Fibroblast of lung (primary cell): ENCODE data around the gene TRRAP. TPM values are rescaled to one million over a fixed set of nuclear protein-coding genes. Genes with fewer than 3 reads are reported as not detected.

Experiments used
- DNase-seq, 2 donors: peaks; one replicate each; pipeline versions ENCODE4 v3.0.0 to v3.0.0-alpha.2; 2010; ENCODE audit warnings: low read depth in 2 of 2
- H2AFZ ChIP-seq: 2 replicates; pipeline ENCODE4 v1.5.1; 2012; ENCODE audit warnings: low read length, control low read depth, inconsistent platforms
- H3K27ac ChIP-seq: 2 replicates; pipeline ENCODE4 v1.5.1; 2011; ENCODE audit warnings: low read length, control low read depth; ENCODE audit not compliant: insufficient read depth
- H3K27me3 ChIP-seq: 2 replicates; pipeline ENCODE4 v1.5.1; 2011; ENCODE audit warnings: mild to moderate bottlenecking, low read length; ENCODE audit not compliant: control insufficient read depth, insufficient read depth
- H3K36me3 ChIP-seq: 2 replicates; pipeline ENCODE4 v1.5.1; 2011; ENCODE audit warnings: low read length; ENCODE audit not compliant: control insufficient read depth, insufficient read depth
- H3K4me1 ChIP-seq: 2 replicates; pipeline ENCODE4 v1.5.1; 2011; ENCODE audit warnings: low read length; ENCODE audit not compliant: control insufficient read depth, insufficient read depth; ENCODE audit errors: extremely low read depth
- H3K4me2 ChIP-seq: 2 replicates; pipeline ENCODE4 v1.5.1; 2011; ENCODE audit warnings: low read length, control low read depth; ENCODE audit not compliant: insufficient read depth; ENCODE audit errors: extremely low read depth
- H3K4me3 ChIP-seq, 4 experiments: fragments of 200-600 bp in 1 of 4; sonication (generic) in 1 of 4; replicated peaks in 1 of 4; 2 replicates each; pipeline ENCODE4 v1.5.1; 2011 to 2016; ENCODE audit warnings: low read length in 4 of 4, low read depth in 3 of 4, mild to moderate bottlenecking in 3 of 4, control low read depth in 2 of 4, inconsistent platforms in 1 of 4, mixed read lengths in 1 of 4; ENCODE audit not compliant: insufficient read depth in 1 of 4; ENCODE audit errors: control extremely low read depth in 1 of 4
- H3K79me2 ChIP-seq: 2 replicates; pipeline ENCODE4 v1.5.1; 2012; ENCODE audit warnings: mild to moderate bottlenecking, low read length, inconsistent platforms; ENCODE audit not compliant: control insufficient read depth, insufficient read depth
- H3K9ac ChIP-seq: 2 replicates; pipeline ENCODE4 v1.5.1; 2011; ENCODE audit warnings: mild to moderate bottlenecking, low read length, control low read depth; ENCODE audit not compliant: insufficient read depth
- H3K9me3 ChIP-seq: 2 replicates; pipeline ENCODE4 v1.5.1; 2012; ENCODE audit warnings: low read depth, low read length; ENCODE audit not compliant: control insufficient read depth, insufficient read depth
- H4K20me1 ChIP-seq: 2 replicates; pipeline ENCODE4 v1.5.1; 2011; ENCODE audit warnings: low read length; ENCODE audit not compliant: control insufficient read depth, insufficient read depth; ENCODE audit errors: extremely low read depth
- CTCF ChIP-seq, 2 donors: IDR thresholded peaks in 1 of 2; conservative IDR thresholded peaks in 1 of 2; 1 replicate in 1 of 2; 2 replicates in 1 of 2; pipeline ENCODE4 v1.5.1; 2011 to 2012; ENCODE audit warnings: low read length in 2 of 2, control low read depth in 1 of 2, inconsistent platforms in 1 of 2, low read depth in 1 of 2, mild to moderate bottlenecking in 1 of 2
- EZH2 ChIP-seq: IDR thresholded peaks from 2 replicates; pipeline ENCODE4 v1.5.1; 2012; ENCODE audit warnings: low read length, control low read depth, mild to moderate bottlenecking; ENCODE audit errors: missing control alignments
- polyA plus RNA-seq, 2 donors: library from polyadenylated mRNA; depleted of rRNA in 1 of 2; stranded (reverse) in 1 of 2; unstranded in 1 of 2; fragments of >200 nt; gene quantifications; 2 replicates each; pipeline ENCODE4 v1.2.1, GENCODE V29; 2011 to 2012; ENCODE audit warnings: missing spikeins in 1 of 2
- total RNA-seq: library from RNA; depleted of rRNA; stranded (reverse); fragments of >200 nt; gene quantifications from 2 replicates; pipeline ENCODE4 v1.2.1, GENCODE V29; 2014

The TRRAP gene
- total and polyA plus RNA-seq, 2 donors (not counting 1 experiment from before 2014, with no cell fraction given), result 11.3 to 20.6 TPM

DNA sequence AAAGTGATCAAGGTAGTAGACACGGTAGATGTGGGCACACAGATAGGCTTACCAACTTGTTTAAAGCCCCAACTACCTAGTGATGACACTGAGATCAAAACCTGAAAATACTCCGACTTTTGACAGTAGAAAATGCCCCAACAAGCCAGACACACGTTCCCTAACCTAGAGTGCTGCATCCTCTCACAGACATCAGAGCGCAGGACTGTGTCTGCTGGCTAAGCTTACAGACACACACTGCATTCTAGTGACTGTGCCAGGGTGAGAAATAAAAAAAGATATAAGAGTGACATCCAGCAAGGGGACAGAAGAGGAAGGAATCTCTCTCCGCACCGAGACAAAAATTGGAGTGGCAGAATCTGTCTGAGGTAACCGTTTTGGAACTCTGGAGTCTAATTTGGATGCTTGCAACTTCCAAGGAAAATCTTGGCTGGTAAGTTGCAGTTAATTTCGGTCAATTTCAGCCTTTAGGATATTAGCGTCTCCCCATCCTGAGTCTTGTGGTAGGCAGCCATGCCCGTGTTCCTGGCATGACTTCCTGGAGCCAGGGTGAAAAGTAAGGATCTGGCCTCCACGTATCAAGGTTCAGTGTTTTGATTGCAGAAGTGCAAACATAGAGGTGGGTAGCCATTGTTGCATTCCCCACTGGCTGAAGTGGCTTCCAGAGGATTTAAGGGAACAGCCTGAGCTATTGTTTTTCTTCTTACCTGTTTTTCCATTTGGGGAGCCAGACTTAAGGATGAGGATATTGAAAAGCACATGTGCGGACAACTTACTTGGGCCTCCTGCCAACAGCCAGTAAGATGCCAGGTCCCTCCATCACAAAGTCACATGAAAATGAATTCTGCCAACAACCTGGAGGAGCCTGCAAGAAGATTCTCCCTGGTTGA, 141.4 kb downstream of the TRRAP start:
- H3K79me2 ChIP-seq, result no peaks in the 10 kb centered on the region
- no peak overlapping the region for H2AFZ ChIP-seq
- H3K27ac ChIP-seq, result no peak overlapping the region
- no peaks in the 10 kb centered on the region for H4K20me1 ChIP-seq
- no peak for DNase-seq
- TF ChIP-seq EZH2 (no peak), CTCF (conservative IDR thresholded peaks at IDR 0.05 in 1 of 2, IDR thresholded peaks at IDR 0.05 in 1 of 2; ENCODE audit: low read depth in 1 of 2, low read length in 2 of 2) (no peak)
- no peaks in the 10 kb centered on the region for H3K27me3 ChIP-seq
- no peak overlapping the region for H3K4me2 ChIP-seq
- no peak overlapping the region for H3K4me3 ChIP-seq
- H3K9me3 ChIP-seq, result no peaks in the 10 kb centered on the region
- no peaks in the 10 kb centered on the region for H3K4me1 ChIP-seq
- peaks cover 10% of the 10 kb centered on the region for H3K36me3 ChIP-seq
- H3K9ac ChIP-seq, result no peak overlapping the region

DNA sequence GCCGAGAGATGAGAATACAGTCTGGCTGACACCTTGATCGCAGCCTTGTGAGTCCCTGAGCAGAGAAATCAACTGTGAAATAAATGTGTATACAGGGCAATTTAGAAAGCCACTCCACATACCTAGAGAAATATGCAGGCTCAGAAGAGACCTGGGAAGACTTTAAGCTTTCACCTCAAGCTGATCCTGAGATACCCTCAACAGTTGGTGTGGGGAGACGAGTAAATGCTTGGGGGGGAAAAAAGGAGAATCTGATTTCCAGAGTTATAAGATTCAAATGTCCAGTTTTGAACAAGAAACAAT, 142.0 kb downstream of the TRRAP start:
- H3K9me3 ChIP-seq, result no peaks in the 10 kb centered on the region
- no peaks in the 10 kb centered on the region for H3K4me1 ChIP-seq
- no peak for DNase-seq
- TF ChIP-seq EZH2, result no peak
- no peak for TF ChIP-seq CTCF (conservative IDR thresholded peaks at IDR 0.05 in 1 of 2, IDR thresholded peaks at IDR 0.05 in 1 of 2; ENCODE audit: low read depth in 1 of 2, low read length in 2 of 2)
- H3K36me3 ChIP-seq, result peaks cover 8% of the 10 kb centered on the region
- no peak overlapping the region for H3K27ac ChIP-seq
- H3K27me3 ChIP-seq, result no peaks in the 10 kb centered on the region
- no peak overlapping the region for H3K9ac ChIP-seq
- H3K79me2 ChIP-seq, result no peaks in the 10 kb centered on the region
- H3K4me2 ChIP-seq, result no peak overlapping the region
- H2AFZ ChIP-seq, result no peak overlapping the region
- no peak overlapping the region for H3K4me3 ChIP-seq
- H4K20me1 ChIP-seq, result no peaks in the 10 kb centered on the region

- no peak overlapping the region for H3K9ac ChIP-seq
- no peak overlapping the region for H2AFZ ChIP-seq
- H3K27me3 ChIP-seq, result no peaks in the 10 kb centered on the region
- TF ChIP-seq EZH2 (no peak), CTCF (conservative IDR thresholded peaks at IDR 0.05 in 1 of 2, IDR thresholded peaks at IDR 0.05 in 1 of 2; ENCODE audit: low read depth in 1 of 2, low read length in 2 of 2) (no peak)
- H3K36me3 ChIP-seq, result peaks cover 8% of the 10 kb centered on the region
- no peaks in the 10 kb centered on the region for H3K4me1 ChIP-seq
- DNase-seq, result no peak
- no peak overlapping the region for H3K4me3 ChIP-seq
- H3K79me2 ChIP-seq, result no peaks in the 10 kb centered on the region
- H3K9me3 ChIP-seq, result no peaks in the 10 kb centered on the region
- H3K4me2 ChIP-seq, result no peak overlapping the region
- H4K20me1 ChIP-seq, result no peaks in the 10 kb centered on the region
- no peak overlapping the region for H3K27ac ChIP-seq
Measured at GRCh38 chr7:99021941-99022560, 143.7 kb downstream of the TRRAP start.
